Heart left ventricle (tissue), 13 donors: ENCODE results near the gene CCL7.

Experiments used
- CTCF ChIP-seq, 12 donors: fragments of 200-600 bp; sonication (generic) in 4 of 12; IDR thresholded peaks; one replicate each; pipeline versions ENCODE4 v1.5.0 to v1.8.0; 2018 to 2022; ENCODE audit warnings: antibody characterized with exemption in 12 of 12, mild to moderate bottlenecking in 5 of 12
- POLR2A ChIP-seq, 2 donors: fragments of 450-650 bp; IDR thresholded peaks; one replicate each; pipeline ENCODE4 v1.6.1; 2017; ENCODE audit warnings: antibody characterized with exemption in 2 of 2, mild to moderate bottlenecking in 2 of 2, moderate library complexity in 2 of 2
- donor health status: ischemic (EF 13 %, LVEDD 7.1; RV severe dilation, severe dysfunction).
- donor health status: DM: no; HTN: yes; CAD: no.
- donor health status: DM: no; HTN: no; CAD: no.
- donor health status: ischemic (EF 25% LVEDD 6.9; RV normal size, moderate dysfunction).
- donor health status: ischemic (EF 25% LVEDD 5.7; RV mildly dilated, moderate dysfunction).
- donor health status: ischemic (EF 35%, LVEDD 5.7; RV mildly dilated, moderate dysfunction).
- donor health status: nonischemic (EF 11% LVEDD 7.7; RV severe dilation, severe dysfunction).
- donor health status: DM: yes; HTN: yes; CAD: no.
- donor health status: PGD.
- donor health status: ischemic (EF 29% LVEDD 5.4; RV normal size, mild dysfunction).
- donor health status: nonischemic (EF 23%, LVEDD 6.1; RV moderate dilation, normal function).

GRCh38 chr17:34249478-34249877 lies 20.5 kb upstream of the CCL7 start:
- TF ChIP-seq POLR2A (IDR thresholded peaks at IDR 0.05) (no peak), CTCF (IDR thresholded peaks at IDR 0.05) (no peak)
